ENCODE results near the gene FRMD4B. TPM values are rescaled to one million over a fixed set of nuclear protein-coding genes. Genes with fewer than 3 reads are reported as not detected.

Gene FRMD4B
- total and polyA plus RNA-seq, 2 donors (not counting 3 experiments of a cell fraction or from before 2014, with no cell fraction given), result 66.4 to 89.7 TPM

DNA sequence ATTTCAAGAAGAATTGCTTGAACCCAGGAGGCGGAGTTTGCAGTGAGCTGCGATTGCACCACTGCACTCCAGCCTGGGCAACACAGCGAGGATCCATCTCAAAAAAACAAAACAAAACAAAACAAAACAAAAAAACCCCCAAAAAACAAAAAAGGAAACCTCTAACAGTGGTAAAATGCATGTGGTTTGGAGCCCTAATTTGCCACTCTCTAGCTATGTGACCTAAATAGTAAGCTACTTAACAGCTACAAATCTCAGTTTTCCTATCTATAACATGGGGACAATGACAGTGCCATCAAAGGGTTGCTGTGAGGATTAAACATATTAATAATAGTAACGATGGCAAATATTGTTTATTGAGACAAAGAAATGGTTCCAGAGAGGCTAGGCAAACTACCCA lies 144.1 kb downstream of the FRMD4B start:
- no peak overlapping the region for H3K9ac ChIP-seq (replicated peaks; ENCODE audit: extremely low read depth, insufficient read depth, low read length)
- dilution Hi-C loops (cut with MboI; ENCODE audit: extremely low pct_ligation_motif_present, low sequenced_read_pairs), result no loop called here
- H3K27ac ChIP-seq (ENCODE audit: insufficient read depth, low read depth, low read length), result peak overlapping the region; percentile 90
- intact Hi-C loops (cut with micrococcal nuclease), result loop anchor here (2.0 to 5.0 kb wide), 3 partner anchors 66 to 171 kb away; no protein-coding TSS in a partner anchor
- H2AFZ ChIP-seq (ENCODE audit: low read depth, low read length), result no peak overlapping the region
- CTCF ChIA-PET, result interaction anchor here (1.2 to 2.1 kb wide), 3 partner anchors 20 to 47 kb away, joined by 3 to 8 read pairs (median 6); no protein-coding TSS in a partner anchor
- TF ChIP-seq JUN (IDR thresholded peaks at IDR 0.05; ENCODE audit: borderline replicate concordance, insufficient read depth, insufficient read length, low read depth) (no peak), MYC (IDR thresholded peaks at IDR 0.05; ENCODE audit: low read depth, low read length) (no peak), CTCF (IDR thresholded peaks at IDR 0.05; ENCODE audit: extremely low read depth in 1 of 2, insufficient read depth in 1 of 2, low read depth in 1 of 2, low read length in 2 of 2) (no peak), POLR2AphosphoS5 (IDR thresholded peaks at IDR 0.05; ENCODE audit: insufficient read depth, low read depth, low read length) (no peak)
- TF ChIP-seq, protein P1, sequence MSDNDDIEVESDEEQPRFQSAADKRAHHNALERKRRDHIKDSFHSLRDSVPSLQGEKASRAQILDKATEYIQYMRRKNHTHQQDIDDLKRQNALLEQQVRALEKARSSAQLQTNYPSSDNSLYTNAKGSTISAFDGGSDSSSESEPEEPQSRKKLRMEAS (IDR thresholded peaks at IDR 0.05; ENCODE audit: insufficient read depth, insufficient read length), result no peak
- H3K36me3 ChIP-seq (ENCODE audit: control insufficient read depth in 2 of 2, extremely low read depth in 1 of 2, insufficient read depth in 2 of 2, low read length in 2 of 2), result peaks cover 0 to 2% of the 10 kb centered on the region in 2 experiments
- no peak overlapping the region for H3K4me3 ChIP-seq (replicated peaks in 1 of 3; ENCODE audit: insufficient read depth in 1 of 3, low read depth in 1 of 3, low read length in 3 of 3)
- POLR2A ChIA-PET, result no interaction called here
- no peak overlapping the region for H3K4me2 ChIP-seq (ENCODE audit: insufficient read depth, low read length)
- no peaks in the 10 kb centered on the region for H4K20me1 ChIP-seq (replicated peaks; ENCODE audit: control insufficient read depth, extremely low read depth, insufficient read depth, low read length)
- no peaks in the 10 kb centered on the region for H3K27me3 ChIP-seq (ENCODE audit: control insufficient read depth in 2 of 2, insufficient read depth in 2 of 2, low read length in 2 of 2)
- no TSS peak for BruUV-seq (replicated peaks)
- H3K9me1 ChIP-seq (replicated peaks; ENCODE audit: control insufficient read depth, extremely low read depth, insufficient read depth, low read length), result no peaks in the 10 kb centered on the region
- peaks cover 60% of the 10 kb centered on the region for H3K4me1 ChIP-seq (ENCODE audit: control insufficient read depth, extremely low read depth, insufficient read depth, low read length)
- no peak for FAIRE-seq
- no peak for DNase-seq (ENCODE audit: low read depth, low spot score)
- no peaks in the 10 kb centered on the region for H3K9me3 ChIP-seq (replicated peaks; ENCODE audit: control insufficient read depth, insufficient read depth, low read length)
- peaks cover under 1% of the 10 kb centered on the region for H3K79me2 ChIP-seq (ENCODE audit: control insufficient read depth, insufficient read depth, low read length)

Data from endothelial cell of umbilical vein (primary cell).